PC-3 (cell line): ENCODE data around the gene ZSWIM8. TPM values are rescaled to one million over a fixed set of nuclear protein-coding genes. Genes with fewer than 3 reads are reported as not detected.
A peak's percentile ranks its signal among the peaks of the same experiment; 100 is the strongest.

Experiments used
- ATAC-seq: fragments of 200-7000 bp; cut with Tn5 transposase; 2 replicates; pipeline ENCODE4 v1.9.1; 2020; ENCODE audit warnings: mild to moderate bottlenecking, moderate library complexity
- BruUV-seq: library from RNA; stranded (reverse); fragments of 400-500 nt; replicated peaks from 2 replicates; lab custom pipeline; 2021; lab: Mats Ljungman, UMichigan
- CTCF ChIA-PET: fragments of 300-600 bp; sonication (Branson Sonifier 250); formaldehyde crosslinking; loops from one replicate; lab custom pipeline; 2022; ENCODE audit warnings: antibody characterized with exemption; lab: Charles Lee
- POLR2A ChIA-PET: fragments of 300-600 bp; sonication (Branson Sonifier 250); formaldehyde crosslinking; loops from one replicate; lab custom pipeline; 2022; ENCODE audit warnings: antibody characterized with exemption; ENCODE audit not compliant: unreplicated experiment; lab: Charles Lee
- DNase-seq: peaks from one replicate; pipeline ENCODE4 v3.0.0-alpha.2; 2015
- H2AFZ ChIP-seq: fragments of 300-600 bp; sonication (generic); 2 replicates; pipeline ENCODE4 v1.6.0; 2016; ENCODE audit warnings: antibody characterized with exemption, low read length
- H3F3A ChIP-seq: fragments of 300-600 bp; sonication (generic); one replicate; pipeline ENCODE4 v1.6.0; 2017; ENCODE audit warnings: antibody characterized with exemption, low read length, control low read depth, mild to moderate bottlenecking; ENCODE audit not compliant: unreplicated experiment
- H3K27ac ChIP-seq: fragments of 300-600 bp; sonication (generic); 2 replicates; pipeline ENCODE4 v1.5.1; 2016; ENCODE audit warnings: mild to moderate bottlenecking, low read length
- H3K27me3 ChIP-seq: fragments of 300-600 bp; sonication (generic); 2 replicates; pipeline ENCODE4 v1.6.1; 2016; ENCODE audit warnings: low read length, mixed read lengths
- H3K36me3 ChIP-seq: fragments of 300-600 bp; sonication (generic); 2 replicates; pipeline ENCODE4 v1.6.1; 2016; ENCODE audit warnings: low read depth, mixed run types, low read length, mixed read lengths
- H3K4me1 ChIP-seq: fragments of 300-600 bp; sonication (generic); 2 replicates; pipeline ENCODE4 v1.5.1; 2016; ENCODE audit warnings: low read length; ENCODE audit not compliant: insufficient read depth
- H3K4me2 ChIP-seq: fragments of 300-600 bp; sonication (generic); 2 replicates; pipeline ENCODE4 v1.6.0; 2016; ENCODE audit warnings: low read length
- H3K4me3 ChIP-seq: fragments of 300-600 bp; sonication (generic); 2 replicates; pipeline ENCODE4 v1.5.1; 2016; ENCODE audit warnings: mild to moderate bottlenecking, low read length, mixed read lengths
- H3K79me2 ChIP-seq: fragments of 300-600 bp; sonication (generic); 2 replicates; pipeline ENCODE4 v1.6.1; 2017; ENCODE audit warnings: low read length, mixed read lengths
- H3K9ac ChIP-seq: fragments of 300-600 bp; sonication (generic); 2 replicates; pipeline ENCODE4 v1.6.0; 2016; ENCODE audit warnings: mild to moderate bottlenecking, low read length
- H3K9me2 ChIP-seq: fragments of 300-600 bp; sonication (generic); replicated peaks from 2 replicates; pipeline ENCODE4 v1.6.1; 2016; ENCODE audit warnings: mixed run types, low read length, mixed read lengths
- H3K9me3 ChIP-seq: fragments of 300-600 bp; sonication (generic); 2 replicates; pipeline ENCODE4 v1.6.1; 2016; ENCODE audit warnings: low read length, mixed read lengths
- H4K20me1 ChIP-seq: fragments of 300-600 bp; sonication (generic); 2 replicates; pipeline ENCODE4 v1.6.1; 2016; ENCODE audit warnings: low read length, mixed read lengths
- EZH2 ChIP-seq: fragments of 300-600 bp; sonication (generic); IDR thresholded peaks from one replicate; pipeline ENCODE4 v1.6.1; 2017; ENCODE audit warnings: antibody characterized with exemption, mild to moderate bottlenecking, low read length; ENCODE audit not compliant: unreplicated experiment
- EZH2phosphoT487 ChIP-seq: fragments of 300-600 bp; sonication (generic); IDR thresholded peaks from 2 replicates; pipeline ENCODE4 v1.6.1; 2018; ENCODE audit warnings: mild to moderate bottlenecking, antibody characterized with exemption, low read length, borderline replicate concordance
- intact Hi-C: fragments of 100-400 bp; cut with micrococcal nuclease; formaldehyde crosslinking; loops from 2 replicates; pipeline ENCODE4 v1.9.0; 2023
- total RNA-seq: library from RNA; depleted of rRNA; stranded (reverse); fragments of >200 nt; gene quantifications from 2 replicates; pipeline ENCODE4 v1.2.3, GENCODE V29; 2014
- TF ChIP-seq, protein P1 (sequence below): fragments of 300-600 bp; sonication (generic); conservative IDR thresholded peaks from 2 replicates; pipeline ENCODE4 v1.5.1; 2017; ENCODE audit warnings: antibody characterized with exemption, low read depth, mild to moderate bottlenecking, low read length

ZSWIM8 gene
- total RNA-seq, 1 experiment from 2014 or later = 152 TPM

GRCh38 chr10:73848821-73849489 lies 63.5 kb downstream of the ZSWIM8 start:
- Histone ChIP-seq H2AFZ (no peak overlapping the region), H3K27me3 (no peaks in the 10 kb centered on the region), H3K36me3 (peaks cover 79% of the 10 kb centered on the region), H3F3A (peaks cover 5% of the 10 kb centered on the region), H3K4me1 (no peaks in the 10 kb centered on the region), H3K9ac (no peak overlapping the region), H4K20me1 (peaks cover 9% of the 10 kb centered on the region), H3K9me3 (no peaks in the 10 kb centered on the region), H3K4me3 (no peak overlapping the region), H3K9me2 (no peaks in the 10 kb centered on the region), H3K27ac (no peak overlapping the region), H3K79me2 (peaks cover 3% of the 10 kb centered on the region; the same call in 1 of the 2 replicates), H3K4me2 (no peak overlapping the region)
- ChIA-PET CTCF (interaction anchor here (0.6 to 1.4 kb wide), 5 partner anchors 15 to 298 kb away, joined by 3 to 19 read pairs (median 5); no protein-coding TSS in a partner anchor), POLR2A (no interaction called here)
- DNase-seq (peak; percentile 100), ATAC-seq (peak; percentile 96)
- no peak for TF ChIP-seq EZH2
- TF ChIP-seq, protein P1, sequence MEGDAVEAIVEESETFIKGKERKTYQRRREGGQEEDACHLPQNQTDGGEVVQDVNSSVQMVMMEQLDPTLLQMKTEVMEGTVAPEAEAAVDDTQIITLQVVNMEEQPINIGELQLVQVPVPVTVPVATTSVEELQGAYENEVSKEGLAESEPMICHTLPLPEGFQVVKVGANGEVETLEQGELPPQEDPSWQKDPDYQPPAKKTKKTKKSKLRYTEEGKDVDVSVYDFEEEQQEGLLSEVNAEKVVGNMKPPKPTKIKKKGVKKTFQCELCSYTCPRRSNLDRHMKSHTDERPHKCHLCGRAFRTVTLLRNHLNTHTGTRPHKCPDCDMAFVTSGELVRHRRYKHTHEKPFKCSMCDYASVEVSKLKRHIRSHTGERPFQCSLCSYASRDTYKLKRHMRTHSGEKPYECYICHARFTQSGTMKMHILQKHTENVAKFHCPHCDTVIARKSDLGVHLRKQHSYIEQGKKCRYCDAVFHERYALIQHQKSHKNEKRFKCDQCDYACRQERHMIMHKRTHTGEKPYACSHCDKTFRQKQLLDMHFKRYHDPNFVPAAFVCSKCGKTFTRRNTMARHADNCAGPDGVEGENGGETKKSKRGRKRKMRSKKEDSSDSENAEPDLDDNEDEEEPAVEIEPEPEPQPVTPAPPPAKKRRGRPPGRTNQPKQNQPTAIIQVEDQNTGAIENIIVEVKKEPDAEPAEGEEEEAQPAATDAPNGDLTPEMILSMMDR = peak; percentile 100
- BruUV-seq = no TSS peak
- intact Hi-C loops = loop anchor here (1.0 to 5.0 kb wide), 7 partner anchors 30 to 383 kb away; no protein-coding TSS in a partner anchor

- ATAC-seq (no peak), DNase-seq (no peak)
- intact Hi-C loops = no loop called here
- no peak overlapping the region for H2AFZ ChIP-seq
- peaks cover 16% of the 10 kb centered on the region for H3K79me2 ChIP-seq
- no TSS peak for BruUV-seq
- ChIA-PET CTCF (interaction anchor here (0.6 to 1.4 kb wide), 8 partner anchors 14 to 91 kb away, joined by 3 to 19 read pairs (median 4); no protein-coding TSS in a partner anchor), POLR2A (interaction anchor here (0.7 kb wide), 1 partner anchor 31 kb away, joined by 4 read pairs; no protein-coding TSS in a partner anchor)
- H3K27ac ChIP-seq = no peak overlapping the region
- no peak overlapping the region for H3K9ac ChIP-seq
- H3F3A ChIP-seq = peaks cover 5% of the 10 kb centered on the region
- H3K4me3 ChIP-seq = no peak overlapping the region
- H3K36me3 ChIP-seq = peaks cover 85% of the 10 kb centered on the region
- TF ChIP-seq, protein P1 = no peak
- TF ChIP-seq EZH2 (no peak), EZH2phosphoT487 (no peak)
- no peaks in the 10 kb centered on the region for H3K27me3 ChIP-seq
- H3K4me1 ChIP-seq = no peaks in the 10 kb centered on the region
- H3K4me2 ChIP-seq = no peak overlapping the region
- H4K20me1 ChIP-seq = peaks cover 19% of the 10 kb centered on the region
- H3K9me3 ChIP-seq = no peaks in the 10 kb centered on the region
- H3K9me2 ChIP-seq = no peaks in the 10 kb centered on the region
Measured at GRCh38 chr10:73850211-73850610, 64.8 kb downstream of the ZSWIM8 start.

- no TSS peak for BruUV-seq
- ATAC-seq = no peak
- H3K9me2 ChIP-seq = no peaks in the 10 kb centered on the region
- intact Hi-C loops = no loop called here
- no peak for DNase-seq
- no peak overlapping the region for H3K27ac ChIP-seq
- H3K9me3 ChIP-seq = no peaks in the 10 kb centered on the region
- no peak overlapping the region for H3K9ac ChIP-seq
- H3K36me3 ChIP-seq = peaks cover 90% of the 10 kb centered on the region
- peaks cover 23% of the 10 kb centered on the region for H3K79me2 ChIP-seq
- H3K4me1 ChIP-seq = no peaks in the 10 kb centered on the region
- no peak overlapping the region for H3K4me2 ChIP-seq
- no peaks in the 10 kb centered on the region for H3K27me3 ChIP-seq
- TF ChIP-seq, protein P1 = no peak
- TF ChIP-seq EZH2 (no peak), EZH2phosphoT487 (no peak)
- no peak overlapping the region for H2AFZ ChIP-seq
- H3K4me3 ChIP-seq = no peak overlapping the region
- CTCF ChIA-PET = no interaction called here
- H4K20me1 ChIP-seq = peaks cover 24% of the 10 kb centered on the region
- peaks cover 5% of the 10 kb centered on the region for H3F3A ChIP-seq
- POLR2A ChIA-PET = no interaction called here
Measured at GRCh38 chr10:73850863-73851461, 65.6 kb downstream of the ZSWIM8 start.
